ENCODE results near the gene GJA3. TPM values are rescaled to one million over a fixed set of nuclear protein-coding genes. Genes with fewer than 3 reads are reported as not detected.

Gene GJA3
- total and polyA plus RNA-seq, 2 of the 8 experiments (the other 6 are each of a cell fraction or from before 2014, with no cell fraction given) = 0.12 to 0.60 TPM

- Histone ChIP-seq H4K8ac (ENCODE audit: extremely low read depth, insufficient read depth, low read length) (no peak overlapping the region), H3K4ac (replicated peaks; ENCODE audit: insufficient read length, low read depth, low read length) (no peak overlapping the region), H2AK5ac (ENCODE audit: low read depth, low read length) (no peak overlapping the region), H2AFZ (ENCODE audit: low read length) (no peak overlapping the region), H4K20me1 (replicated peaks in 1 of 2; ENCODE audit: control insufficient read depth in 1 of 2, insufficient read depth in 2 of 2, low read length in 2 of 2) (no peaks in the 10 kb centered on the region), H4K5ac (ENCODE audit: insufficient read length, low read depth, low read length) (no peak overlapping the region), H3K23ac (ENCODE audit: insufficient read length) (no peak overlapping the region), H3K23me2 (ENCODE audit: low read depth, low read length) (no peaks in the 10 kb centered on the region), H3K79me1 (ENCODE audit: low read depth, low read length) (no peaks in the 10 kb centered on the region), H3K56ac (replicated peaks; ENCODE audit: insufficient read length, low read depth, low read length) (no peak overlapping the region), H3K36me3 (ENCODE audit: control insufficient read depth in 2 of 4, insufficient read depth in 4 of 4, low read length in 3 of 4) (no peaks in the 10 kb centered on the region), H3K4me2 (ENCODE audit: insufficient read depth in 1 of 2, low read depth in 2 of 2, low read length in 2 of 2) (no peak overlapping the region), H2BK15ac (ENCODE audit: low read length) (no peak overlapping the region), H3K18ac (ENCODE audit: extremely low read depth, low read length) (no peak overlapping the region), H3K27ac (ENCODE audit: low read depth, low read length) (no peak overlapping the region), H3K79me2 (ENCODE audit: control insufficient read depth in 1 of 2, insufficient read depth in 2 of 2, low read length in 2 of 2) (no peaks in the 10 kb centered on the region), H3K4me1 (replicated peaks in 1 of 4; ENCODE audit: control insufficient read depth in 3 of 4, insufficient read depth in 4 of 4, low read length in 3 of 4) (no peaks in the 10 kb centered on the region; a peak in 1 of 7 replicates), H3K9ac (replicated peaks in 1 of 4; ENCODE audit: extremely low read depth in 1 of 4, low read depth in 3 of 4, low read length in 3 of 4) (no peak overlapping the region; a peak in 1 of 7 replicates), H4K91ac (replicated peaks; ENCODE audit: insufficient read length, low read length) (no peak overlapping the region), H3K9me3 (ENCODE audit: insufficient read depth in 2 of 2, low read depth in 1 of 2, low read length in 1 of 2) (no peaks in the 10 kb centered on the region), H2BK12ac (ENCODE audit: low read depth, low read length) (no peak overlapping the region), H3K27me3 (replicated peaks in 1 of 4; ENCODE audit: control insufficient read depth in 3 of 4, extremely low read depth in 1 of 4, insufficient read depth in 3 of 4, low read length in 3 of 4) (peaks cover 0 to 7% (median 2%) of the 10 kb centered on the region in 4 experiments; a peak in 5 of 7 replicates), H2BK20ac (ENCODE audit: low read length) (no peak overlapping the region), H2BK5ac (ENCODE audit: low read depth, low read length) (no peak overlapping the region), H2BK120ac (replicated peaks; ENCODE audit: low read depth, low read length) (no peak overlapping the region), H3K4me3 (ENCODE audit: extremely low read depth in 1 of 4, insufficient read depth in 2 of 4, low read depth in 3 of 4, low read length in 4 of 4) (no peak overlapping the region), H3K14ac (ENCODE audit: insufficient read length) (no peak overlapping the region)
- POLR2A ChIA-PET (ENCODE audit: partially characterized antibody) = no interaction called here
- CTCF ChIA-PET (ENCODE audit: partially characterized antibody) = interaction anchor here (3.1 kb wide), 1 partner anchor 12 kb away, joined by 12 read pairs; no protein-coding TSS in a partner anchor
- DNase-seq (ENCODE audit: low read depth in 1 of 2, low spot score in 2 of 2) = no peak
- FAIRE-seq = no peak
- WGBS, 2 experiments (ENCODE audit: extremely low coverage in 1 of 2, insufficient coverage in 1 of 2, insufficient read length in 1 of 2, insufficient replicate concordance in 2 of 2, low coverage in 1 of 2, low lambda C conversion rate in 2 of 2, missing lambda C conversion rate in 1 of 2) = 81% methylated on average over 4 of the region's 4 CpGs; no CpG with 5 or more reads in 1 of the 2 experiments
- TF ChIP-seq KDM4A (IDR thresholded peaks at IDR 0.05; ENCODE audit: low read depth, low read length, severe bottlenecking) = no peak
- no peak for TF ChIP-seq SP2 (IDR thresholded peaks at IDR 0.05; ENCODE audit: low read length)
- TF ChIP-seq POLR2AphosphoS5 (IDR thresholded peaks at IDR 0.05; ENCODE audit: low read depth, low read length) = no peak
- TF ChIP-seq NRF1 (IDR thresholded peaks at IDR 0.05; ENCODE audit: low read depth, low read length) = no peak
- no peak for TF ChIP-seq RXRA (IDR thresholded peaks at IDR 0.05; ENCODE audit: insufficient read depth, low read depth, low read length)
- no peak for TF ChIP-seq SIRT6 (IDR thresholded peaks at IDR 0.05; ENCODE audit: low read length)
- no peak for TF ChIP-seq RAD21 (IDR thresholded peaks at IDR 0.05 in 1 of 2, conservative IDR thresholded peaks at IDR 0.05 in 1 of 2; ENCODE audit: low read depth in 2 of 2, low read length in 2 of 2)
- TF ChIP-seq SAP30 (IDR thresholded peaks at IDR 0.05; ENCODE audit: insufficient read depth, insufficient replicate concordance, low read length) = no peak
- no peak for TF ChIP-seq HDAC6 (IDR thresholded peaks at IDR 0.05; ENCODE audit: low read depth, low read length)
- no peak for TF ChIP-seq ATF2 (IDR thresholded peaks at IDR 0.05; ENCODE audit: low read length)
- TF ChIP-seq ZNF274 (IDR thresholded peaks at IDR 0.05; ENCODE audit: borderline replicate concordance, extremely low read depth, low read length) = no peak
- no peak for TF ChIP-seq RFX5 (IDR thresholded peaks at IDR 0.05; ENCODE audit: borderline replicate concordance, low read depth, low read length)
- TF ChIP-seq EGR1 (IDR thresholded peaks at IDR 0.05; ENCODE audit: borderline replicate concordance, low read depth, low read length) = no peak
Measured at GRCh38 chr13:20140487-20140886, 20.4 kb downstream of the GJA3 start.
